Measurements from ENCODE around the gene TLR10. TPM values are rescaled to one million over a fixed set of nuclear protein-coding genes. Genes with fewer than 3 reads are reported as not detected.
A peak's percentile ranks its signal among the peaks of the same experiment; 100 is the strongest.

Gene TLR10
- polyA plus RNA-seq, 1 of the 3 experiments (the other 2 are of a cell fraction), result not detected

DNA sequence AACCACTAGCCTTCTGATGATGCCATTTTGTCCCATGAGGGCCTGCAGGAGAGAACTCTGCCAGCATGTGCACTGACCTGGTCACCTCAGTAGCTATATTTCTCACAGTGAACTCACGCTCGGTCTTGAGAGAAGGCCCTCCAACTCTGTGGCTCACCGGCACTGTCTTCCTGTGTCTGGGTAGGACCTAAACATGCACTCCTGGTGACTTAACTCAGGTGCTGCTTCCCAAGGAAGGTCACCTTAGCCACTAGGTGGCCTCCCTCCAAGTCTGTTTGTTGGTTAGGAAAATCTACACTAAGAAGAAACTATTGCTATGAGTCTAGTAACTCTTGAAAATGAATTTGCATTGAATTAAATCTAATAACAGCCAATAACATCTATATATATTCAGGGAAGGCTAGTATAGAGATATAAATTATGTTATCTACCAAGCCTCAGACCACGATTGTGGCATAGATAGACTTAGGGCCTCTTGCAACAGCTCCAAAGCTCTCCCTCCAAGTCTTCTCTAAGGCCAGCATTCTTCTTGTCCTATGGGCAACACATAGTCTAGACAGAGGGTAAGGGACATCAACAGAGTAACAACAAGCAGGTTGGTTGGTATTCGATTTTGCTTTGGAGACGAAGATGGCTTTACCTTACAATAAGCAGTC, 24.7 kb downstream of the TLR10 start:
- Histone ChIP-seq H3K27ac (ENCODE audit: low read depth in 2 of 2, low read length in 1 of 2) (no peak overlapping the region), H3K9me3 (no peaks in the 10 kb centered on the region), H3K4me1 (ENCODE audit: control insufficient read depth in 1 of 2, insufficient read depth in 2 of 2, low read depth in 1 of 2, low read length in 1 of 2) (no peaks in the 10 kb centered on the region; a peak in 1 of 4 replicates), H3K4me2 (no peak overlapping the region), H4K20me1 (ENCODE audit: insufficient read depth) (no peaks in the 10 kb centered on the region), H3F3A (replicated peaks; ENCODE audit: insufficient read depth) (no peaks in the 10 kb centered on the region), H3K9ac (no peak overlapping the region), H3K9me2 (no peaks in the 10 kb centered on the region), H3K79me2 (ENCODE audit: insufficient read depth) (no peaks in the 10 kb centered on the region), H3K36me3 (replicated peaks in 1 of 2; ENCODE audit: control insufficient read depth in 1 of 2, insufficient read depth in 2 of 2, low read length in 1 of 2) (no peaks in the 10 kb centered on the region), H3K27me3 (ENCODE audit: insufficient read depth) (no peaks in the 10 kb centered on the region), H3K4me3 (ENCODE audit: low read depth in 2 of 2, low read length in 1 of 2) (no peak overlapping the region), H2AFZ (ENCODE audit: low read depth) (no peak overlapping the region)
- ChIA-PET POLR2A (no interaction called here), CTCF (interaction anchor here (0.9 to 5.6 kb wide), 9 partner anchors 11 to 579 kb away, joined by 3 to 88 read pairs (median 13); partner anchors contain the start of genes TLR1 and TLR10)
- DNase-seq, result no peak
- TF ChIP-seq, protein P1, sequence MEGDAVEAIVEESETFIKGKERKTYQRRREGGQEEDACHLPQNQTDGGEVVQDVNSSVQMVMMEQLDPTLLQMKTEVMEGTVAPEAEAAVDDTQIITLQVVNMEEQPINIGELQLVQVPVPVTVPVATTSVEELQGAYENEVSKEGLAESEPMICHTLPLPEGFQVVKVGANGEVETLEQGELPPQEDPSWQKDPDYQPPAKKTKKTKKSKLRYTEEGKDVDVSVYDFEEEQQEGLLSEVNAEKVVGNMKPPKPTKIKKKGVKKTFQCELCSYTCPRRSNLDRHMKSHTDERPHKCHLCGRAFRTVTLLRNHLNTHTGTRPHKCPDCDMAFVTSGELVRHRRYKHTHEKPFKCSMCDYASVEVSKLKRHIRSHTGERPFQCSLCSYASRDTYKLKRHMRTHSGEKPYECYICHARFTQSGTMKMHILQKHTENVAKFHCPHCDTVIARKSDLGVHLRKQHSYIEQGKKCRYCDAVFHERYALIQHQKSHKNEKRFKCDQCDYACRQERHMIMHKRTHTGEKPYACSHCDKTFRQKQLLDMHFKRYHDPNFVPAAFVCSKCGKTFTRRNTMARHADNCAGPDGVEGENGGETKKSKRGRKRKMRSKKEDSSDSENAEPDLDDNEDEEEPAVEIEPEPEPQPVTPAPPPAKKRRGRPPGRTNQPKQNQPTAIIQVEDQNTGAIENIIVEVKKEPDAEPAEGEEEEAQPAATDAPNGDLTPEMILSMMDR (IDR thresholded peaks at IDR 0.05), result peak; percentile 36
- no peak for TF ChIP-seq FOXM1 (IDR thresholded peaks at IDR 0.05; ENCODE audit: low read depth)
- WGBS (ENCODE audit: low lambda C conversion rate), result 81% methylated on average over 6 of the region's 6 CpGs

DNA sequence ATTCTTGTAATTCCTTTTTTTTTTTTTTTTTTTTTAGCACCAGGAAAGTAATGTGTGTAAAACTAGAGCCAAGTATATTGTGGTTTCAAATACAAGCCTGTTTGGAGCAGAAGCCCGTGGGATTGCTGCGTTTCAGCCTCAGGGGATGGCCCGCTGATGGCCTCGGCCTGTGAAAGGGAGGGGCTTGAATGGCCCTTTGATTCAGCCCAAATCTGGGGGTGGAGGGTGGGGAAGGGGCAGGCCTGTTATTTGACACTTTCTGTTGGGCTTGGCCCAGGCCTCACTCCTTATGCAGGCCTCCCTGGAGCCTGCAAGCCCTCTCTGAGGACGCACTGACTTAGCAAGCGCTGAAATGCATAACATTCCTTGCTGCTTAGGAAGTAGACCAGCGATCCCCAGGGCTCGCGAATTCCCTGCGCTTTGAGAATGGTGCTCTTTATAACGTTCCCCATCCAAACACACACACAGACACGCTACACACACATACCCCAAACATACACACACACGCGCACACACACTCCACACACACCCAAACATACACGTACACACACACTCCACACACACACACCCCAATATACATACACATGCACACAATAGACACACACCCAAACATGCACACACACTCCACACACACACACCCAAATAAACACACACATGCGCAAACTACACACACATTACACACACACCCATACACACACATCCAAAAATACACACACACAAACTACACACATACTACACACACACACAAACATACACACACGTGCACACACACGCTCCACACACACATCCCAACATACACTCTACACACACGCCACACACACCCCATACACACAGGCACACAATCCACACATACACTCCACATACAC, 29.6 kb downstream of the TLR10 start:
- Histone ChIP-seq H3K9me2 (no peaks in the 10 kb centered on the region), H4K20me1 (ENCODE audit: insufficient read depth) (no peaks in the 10 kb centered on the region), H3K27me3 (ENCODE audit: insufficient read depth) (no peaks in the 10 kb centered on the region), H3F3A (replicated peaks; ENCODE audit: insufficient read depth) (peaks cover 4% of the 10 kb centered on the region), H3K4me3 (ENCODE audit: low read depth in 2 of 2, low read length in 1 of 2) (no peak overlapping the region), H3K36me3 (replicated peaks in 1 of 2; ENCODE audit: control insufficient read depth in 1 of 2, insufficient read depth in 2 of 2, low read length in 1 of 2) (no peaks in the 10 kb centered on the region), H3K4me2 (0 out of 2 replicates have a peak overlapping the region, but pooled peaks have one; percentile 8), H3K9ac (no peak overlapping the region), H3K27ac (ENCODE audit: low read depth in 2 of 2, low read length in 1 of 2) (peak overlapping the region in 1 of 2 experiments; percentile 19; a peak in 1 of 4 replicates), H3K79me2 (ENCODE audit: insufficient read depth) (no peaks in the 10 kb centered on the region), H3K9me3 (no peaks in the 10 kb centered on the region), H3K4me1 (ENCODE audit: control insufficient read depth in 1 of 2, insufficient read depth in 2 of 2, low read depth in 1 of 2, low read length in 1 of 2) (no peaks in the 10 kb centered on the region; a peak in 1 of 4 replicates), H2AFZ (ENCODE audit: low read depth) (no peak overlapping the region; the same call in 1 of the 2 replicates)
- TF ChIP-seq, protein P2, sequence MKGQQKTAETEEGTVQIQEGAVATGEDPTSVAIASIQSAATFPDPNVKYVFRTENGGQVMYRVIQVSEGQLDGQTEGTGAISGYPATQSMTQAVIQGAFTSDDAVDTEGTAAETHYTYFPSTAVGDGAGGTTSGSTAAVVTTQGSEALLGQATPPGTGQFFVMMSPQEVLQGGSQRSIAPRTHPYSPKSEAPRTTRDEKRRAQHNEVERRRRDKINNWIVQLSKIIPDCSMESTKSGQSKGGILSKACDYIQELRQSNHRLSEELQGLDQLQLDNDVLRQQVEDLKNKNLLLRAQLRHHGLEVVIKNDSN (IDR thresholded peaks at IDR 0.05; ENCODE audit: borderline replicate concordance, low read depth), result no peak
- no peak for TF ChIP-seq ELF1 (IDR thresholded peaks at IDR 0.05)
- no peak for TF ChIP-seq SIN3A (IDR thresholded peaks at IDR 0.05; ENCODE audit: borderline replicate concordance, low read depth, low read length)
- no peak for TF ChIP-seq RAD21 (IDR thresholded peaks at IDR 0.05; ENCODE audit: low read length)
- TF ChIP-seq, protein P3, sequence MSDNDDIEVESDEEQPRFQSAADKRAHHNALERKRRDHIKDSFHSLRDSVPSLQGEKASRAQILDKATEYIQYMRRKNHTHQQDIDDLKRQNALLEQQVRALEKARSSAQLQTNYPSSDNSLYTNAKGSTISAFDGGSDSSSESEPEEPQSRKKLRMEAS (IDR thresholded peaks at IDR 0.05; ENCODE audit: low read depth), result no peak
- TF ChIP-seq TCF12 (IDR thresholded peaks at IDR 0.05), result 0 out of 2 replicates have a peak, but pooled peaks have one; percentile 9
- ChIA-PET CTCF (no interaction called here), POLR2A (no interaction called here)
- peak; percentile 19 for DNase-seq
- 65% methylated on average over 18 of the region's 19 CpGs for WGBS (ENCODE audit: low lambda C conversion rate)

Measured in SK-N-SH (cell line).